ENCODE data around the gene CALU. TPM values are rescaled to one million over a fixed set of nuclear protein-coding genes. Genes with fewer than 3 reads are reported as not detected.
A peak's percentile ranks its signal among the peaks of the same experiment; 100 is the strongest.

CALU gene
- total RNA-seq, 8 experiments from 2014 or later, result 66.8 to 449 (median 126) TPM

DNA sequence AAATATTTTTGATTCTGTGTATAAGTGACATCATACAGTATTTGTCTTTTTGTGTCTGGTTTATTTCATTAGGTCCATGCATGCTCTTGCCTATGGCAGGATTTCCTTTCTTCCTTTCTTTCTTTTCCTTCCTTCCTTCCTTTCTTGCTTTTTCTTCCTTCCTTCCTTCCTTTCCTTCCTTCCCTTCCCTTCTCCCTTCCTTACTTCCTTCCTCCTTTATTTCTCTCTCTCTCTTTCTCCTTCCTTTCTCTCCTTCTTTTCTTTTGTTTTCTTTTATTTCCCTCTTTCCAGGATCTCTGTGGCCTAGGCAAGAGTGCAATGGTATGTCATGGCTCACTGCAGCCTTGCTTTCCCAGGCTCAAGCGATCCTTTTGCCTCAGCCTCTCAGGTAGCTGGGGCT lies 31.4 kb upstream of the CALU start:
- in situ Hi-C loops (cut with MboI; ENCODE audit: low pct_unique_long_range_greater_than_20kb in 2 of 9, low sequenced_read_pairs in 9 of 9, unreplicated experiment in 9 of 9), result no loop called here
- no peak for ATAC-seq (replicated peaks in 6 of 8)
- WGBS, 10 experiments, result 45 to 100% (median 89%) methylated on average over 1 of the region's 1 CpG; no CpG with 5 or more reads in 1 of the 10 experiments

DNA sequence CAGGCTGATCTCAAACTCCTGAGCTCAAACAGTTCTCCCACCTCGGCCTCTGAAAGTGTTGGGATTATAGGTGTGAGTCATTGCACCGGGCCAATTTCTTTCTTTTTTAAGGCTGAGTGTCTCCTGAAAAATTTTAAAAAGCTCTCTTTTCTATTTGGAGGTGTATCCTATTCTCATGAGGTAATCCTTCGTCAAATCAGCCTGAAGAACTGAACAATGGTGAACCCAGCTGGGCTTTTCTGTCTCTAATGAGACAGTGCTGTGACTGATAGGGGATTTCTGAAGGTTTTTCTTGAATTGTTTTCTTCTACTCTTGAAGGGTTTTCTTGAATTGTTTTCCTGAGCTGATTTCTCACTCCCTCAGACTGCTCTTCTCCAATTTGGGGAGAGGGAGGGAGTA lies 30.9 kb upstream of the CALU start:
- no peak overlapping the region for H3K4me3 ChIP-seq
- WGBS, 10 experiments, result 40 to 100% (median 66%) methylated on average over 1 to 3 of the region's 3 CpGs; no CpG with 5 or more reads in 1 of the 10 experiments
- no peak overlapping the region for H3K27ac ChIP-seq
- H3K4me1 ChIP-seq (replicated peaks in 1 of 2), result no peaks in the 10 kb centered on the region
- no peak for ATAC-seq (replicated peaks in 6 of 8)
- in situ Hi-C loops (cut with MboI; ENCODE audit: low pct_unique_long_range_greater_than_20kb in 2 of 9, low sequenced_read_pairs in 9 of 9, unreplicated experiment in 9 of 9), result no loop called here

More for the DNA sequence above, 31.4 kb upstream of the CALU start:
- H3K4me3 ChIP-seq, result no peak overlapping the region
- H3K27ac ChIP-seq, result no peak overlapping the region
- no peaks in the 10 kb centered on the region for H3K4me1 ChIP-seq (replicated peaks in 1 of 2)

DNA sequence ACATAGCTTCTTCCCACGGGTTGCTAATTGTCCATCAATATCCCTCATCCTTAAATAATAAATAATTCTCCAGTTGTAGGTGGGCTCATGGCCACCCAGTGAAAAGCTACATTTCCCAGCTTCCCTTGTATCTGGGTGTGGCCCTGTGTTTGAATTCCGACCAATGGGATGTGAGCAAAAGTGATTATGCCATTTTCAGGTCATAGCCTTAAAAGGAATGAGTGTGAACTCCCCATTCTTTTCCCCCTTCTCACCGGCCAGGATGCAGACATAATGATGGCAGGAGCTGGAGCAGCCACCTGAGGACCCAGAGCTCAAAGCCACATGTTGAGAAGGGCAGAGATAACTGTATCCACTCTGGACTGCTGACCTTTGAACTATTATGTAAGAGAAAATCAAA lies 30.3 kb upstream of the CALU start:
- H3K4me1 ChIP-seq (replicated peaks in 1 of 2), result no peaks in the 10 kb centered on the region
- no peak overlapping the region for H3K4me3 ChIP-seq
- in situ Hi-C loops (cut with MboI; ENCODE audit: low pct_unique_long_range_greater_than_20kb in 2 of 9, low sequenced_read_pairs in 9 of 9, unreplicated experiment in 9 of 9), result no loop called here
- no peak for ATAC-seq (replicated peaks in 6 of 8)
- WGBS, 10 experiments, result 14 to 100% (median 75%) methylated on average over 1 to 3 of the region's 3 CpGs; no CpG with 5 or more reads in 1 of the 10 experiments
- H3K27ac ChIP-seq, result no peak overlapping the region

DNA sequence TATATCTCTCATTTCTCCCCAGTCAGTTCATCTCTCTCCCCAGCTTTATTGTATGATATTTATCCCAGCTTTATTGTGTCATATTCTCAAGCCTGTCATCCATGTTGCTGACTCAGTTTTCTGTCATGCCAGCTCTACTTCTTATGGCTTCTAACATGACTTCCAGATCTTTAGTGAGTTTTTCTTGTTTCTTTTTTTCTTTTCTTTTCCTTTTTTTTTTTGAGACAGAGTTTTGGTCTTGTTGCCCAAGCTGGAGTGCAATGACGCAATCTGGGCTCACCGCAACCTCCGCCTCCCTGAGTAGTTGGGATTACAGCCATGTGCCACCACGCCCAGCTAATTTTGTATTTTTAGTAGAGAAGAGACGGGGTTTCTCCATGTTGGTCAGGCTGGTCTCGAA lies 28.7 kb upstream of the CALU start:
- ATAC-seq (replicated peaks in 6 of 8), result peak in 1 of 8 experiments; percentile 25
- in situ Hi-C loops (cut with MboI; ENCODE audit: low pct_unique_long_range_greater_than_20kb in 2 of 9, low sequenced_read_pairs in 9 of 9, unreplicated experiment in 9 of 9), result no loop called here
- Histone ChIP-seq H3K27ac (no peak overlapping the region), H3K4me1 (replicated peaks in 1 of 2) (peaks cover 0 to 2% of the 10 kb centered on the region in 2 donors), H3K4me3 (no peak overlapping the region)
- whole genome bisulfite sequencing, 10 experiments, result 41 to 100% (median 95%) methylated on average over 1 to 6 of the region's 6 CpGs

DNA sequence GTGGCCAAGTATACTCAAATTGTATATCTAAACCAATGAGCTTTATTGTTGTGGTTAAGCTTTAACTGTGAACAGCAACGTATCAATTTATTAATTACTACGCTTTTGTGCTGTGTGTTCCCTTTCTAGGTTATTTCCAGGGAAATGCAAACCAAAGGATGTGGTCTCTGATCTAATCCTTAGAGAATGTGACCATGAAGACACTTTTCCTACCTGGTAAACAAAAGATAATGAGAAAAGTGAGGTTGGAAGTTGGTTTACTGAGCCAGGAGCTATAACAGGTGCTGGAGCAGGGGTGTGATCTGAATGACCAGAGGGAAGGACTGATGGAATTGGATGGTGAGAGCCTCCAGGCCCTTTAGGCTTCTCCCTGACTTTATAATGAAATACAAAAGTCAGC lies 25.4 kb upstream of the CALU start:
- in situ Hi-C loops (cut with MboI; ENCODE audit: low pct_unique_long_range_greater_than_20kb in 2 of 9, low sequenced_read_pairs in 9 of 9, unreplicated experiment in 9 of 9), result no loop called here
- peaks cover 0 to 2% of the 10 kb centered on the region in 2 donors for H3K4me1 ChIP-seq (replicated peaks in 1 of 2)
- no peak for ATAC-seq (replicated peaks in 6 of 8)
- 80 to 100% (median 89%) methylated on average over 1 to 2 of the region's 2 CpGs; no CpG with 5 or more reads in 4 of the 10 experiments for WGBS, 10 experiments
- H3K27ac ChIP-seq, result no peak overlapping the region
- no peak overlapping the region for H3K4me3 ChIP-seq

DNA sequence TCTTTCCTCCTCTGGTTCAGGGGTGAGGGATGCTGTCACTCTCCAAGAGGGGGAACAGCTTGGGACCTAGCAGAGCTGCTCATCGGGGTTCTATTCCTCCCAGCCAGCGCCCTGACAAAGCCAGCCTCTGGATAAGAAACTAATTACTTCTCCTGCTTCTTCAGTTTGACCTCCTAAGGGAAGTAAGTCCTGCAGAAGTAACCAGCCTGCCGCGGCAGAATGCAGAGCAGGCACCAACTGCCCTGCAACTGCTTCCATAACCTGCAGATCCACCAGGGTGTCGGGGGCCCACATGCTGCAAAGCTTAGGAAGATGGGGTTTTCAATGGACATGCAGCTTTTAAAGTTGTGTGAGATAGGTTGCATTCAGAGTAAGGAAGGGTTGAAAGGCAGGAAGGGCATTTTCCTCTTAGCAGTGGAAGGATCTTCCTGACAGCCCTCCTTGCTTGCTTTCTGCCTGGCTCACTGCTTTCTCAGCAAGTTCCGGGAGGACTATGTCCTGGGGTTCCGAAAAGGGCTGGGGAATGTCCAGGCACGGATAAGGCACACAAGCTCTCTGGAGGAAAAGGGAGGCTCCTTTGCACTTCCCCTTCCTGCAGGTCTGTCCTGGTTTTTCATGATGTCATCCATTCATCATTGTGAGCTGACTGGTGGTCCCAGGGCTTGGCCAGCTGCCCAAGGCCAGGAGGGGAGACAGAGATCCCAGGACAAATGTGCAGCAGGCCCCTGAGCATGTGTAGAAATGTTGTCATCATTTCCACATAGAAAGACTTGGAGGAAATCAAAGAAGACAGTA lies 24.3 kb upstream of the CALU start:
- Histone ChIP-seq H3K4me1 (replicated peaks in 1 of 2) (peaks cover 0 to 2% of the 10 kb centered on the region in 2 donors), H3K4me3 (no peak overlapping the region), H3K27ac (no peak overlapping the region)
- in situ Hi-C loops (cut with MboI; ENCODE audit: low pct_unique_long_range_greater_than_20kb in 2 of 9, low sequenced_read_pairs in 9 of 9, unreplicated experiment in 9 of 9), result no loop called here
- 53 to 95% (median 80%) methylated on average over 1 to 8 of the region's 8 CpGs; no CpG with 5 or more reads in 3 of the 10 experiments for WGBS, 10 experiments
- ATAC-seq (replicated peaks in 6 of 8), result peak in 5 of 8 experiments; percentile 32 to 86 (median 54)

DNA sequence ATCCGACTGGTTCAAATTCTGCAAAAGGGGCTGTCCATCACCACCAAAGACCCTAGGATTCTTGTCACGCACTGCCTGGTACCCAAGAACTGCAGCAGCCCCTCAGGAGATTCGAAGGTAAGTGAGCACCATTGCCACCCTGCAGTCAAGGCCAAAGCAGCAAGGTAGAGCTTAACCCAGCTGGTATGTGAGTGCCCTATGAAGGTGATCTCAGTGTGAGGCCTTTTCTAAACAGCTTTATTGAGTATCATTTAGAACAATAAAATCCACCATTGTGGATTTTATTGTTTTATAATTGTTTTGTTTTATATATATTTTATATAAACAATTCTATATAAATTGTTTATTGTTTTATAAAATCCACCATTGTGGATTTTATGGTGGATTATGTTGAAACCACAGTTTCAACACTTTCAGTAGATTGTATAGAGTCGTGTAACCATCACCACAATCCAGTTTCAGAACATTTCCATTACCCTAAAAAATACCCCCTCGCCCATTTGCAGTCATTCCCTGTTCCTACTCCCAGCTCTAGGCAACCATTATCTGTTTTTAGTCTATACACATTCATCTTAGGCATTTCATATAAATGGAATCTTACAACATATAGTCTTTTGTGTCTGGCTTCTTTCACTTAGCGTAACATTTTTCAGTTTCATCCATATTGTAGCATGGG lies 20.1 kb upstream of the CALU start:
- ATAC-seq (replicated peaks in 6 of 8), result no peak
- peaks cover 0 to 2% of the 10 kb centered on the region in 2 donors for H3K4me1 ChIP-seq (replicated peaks in 1 of 2)
- WGBS, 10 experiments, result 57 to 93% (median 81%) methylated on average over 2 to 5 of the region's 6 CpGs
- in situ Hi-C loops (cut with MboI; ENCODE audit: low pct_unique_long_range_greater_than_20kb in 2 of 9, low sequenced_read_pairs in 9 of 9, unreplicated experiment in 9 of 9), result no loop called here
- no peak overlapping the region for H3K27ac ChIP-seq
- no peak overlapping the region for H3K4me3 ChIP-seq

DNA sequence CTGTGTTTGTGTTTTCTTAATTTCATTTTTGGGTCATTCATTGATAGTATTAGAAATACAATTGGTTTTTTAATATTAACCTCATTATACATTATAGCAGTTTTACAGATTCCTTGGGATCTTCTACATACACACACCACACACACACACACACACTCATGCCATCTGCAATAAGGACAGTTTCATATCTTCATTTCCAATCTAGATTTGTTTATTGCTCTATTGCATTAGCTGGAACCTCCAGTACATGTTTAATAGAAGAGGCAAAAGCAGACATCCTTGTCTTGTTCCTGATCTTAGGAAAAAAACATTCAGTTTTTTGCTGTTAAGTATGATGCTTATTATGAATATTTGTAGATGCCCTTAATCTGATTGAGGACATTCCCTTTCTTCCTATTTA lies 17.8 kb upstream of the CALU start:
- no peak for ATAC-seq (replicated peaks in 6 of 8)
- no peak overlapping the region for H3K27ac ChIP-seq
- peaks cover 0 to 7% of the 10 kb centered on the region in 2 donors for H3K4me1 ChIP-seq (replicated peaks in 1 of 2)
- no peak overlapping the region for H3K4me3 ChIP-seq
- in situ Hi-C loops (cut with MboI; ENCODE audit: low pct_unique_long_range_greater_than_20kb in 2 of 9, low sequenced_read_pairs in 9 of 9, unreplicated experiment in 9 of 9), result no loop called here

DNA sequence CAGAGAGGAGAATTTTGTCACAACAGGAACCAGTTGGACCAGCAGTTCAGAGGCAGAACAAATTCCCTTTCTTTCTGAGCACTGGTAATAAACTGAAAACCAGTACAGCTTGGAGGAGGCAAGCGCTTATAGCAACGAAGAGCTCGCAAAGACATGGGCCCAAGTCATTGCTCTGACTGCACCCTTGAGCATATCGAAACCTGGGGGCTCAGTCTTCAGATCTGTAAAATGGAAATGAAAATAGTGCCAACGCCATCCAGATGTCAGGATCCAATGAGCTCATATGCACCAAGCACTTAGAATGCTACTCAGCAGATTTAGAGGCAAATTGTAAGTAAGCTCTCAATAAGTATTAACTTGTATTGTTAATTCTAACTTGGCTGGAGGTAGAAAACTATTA lies 14.4 kb upstream of the CALU start:
- H3K4me1 ChIP-seq (replicated peaks in 1 of 2), result peaks cover 0 to 11% of the 10 kb centered on the region in 2 donors
- H3K4me3 ChIP-seq, result no peak overlapping the region
- in situ Hi-C loops (cut with MboI; ENCODE audit: low pct_unique_long_range_greater_than_20kb in 2 of 9, low sequenced_read_pairs in 9 of 9, unreplicated experiment in 9 of 9), result no loop called here
- WGBS, 10 experiments, result 65 to 100% (median 89%) methylated on average over 3 to 5 of the region's 5 CpGs; no CpG with 5 or more reads in 2 of the 10 experiments
- no peak for ATAC-seq (replicated peaks in 6 of 8)
- no peak overlapping the region for H3K27ac ChIP-seq

DNA sequence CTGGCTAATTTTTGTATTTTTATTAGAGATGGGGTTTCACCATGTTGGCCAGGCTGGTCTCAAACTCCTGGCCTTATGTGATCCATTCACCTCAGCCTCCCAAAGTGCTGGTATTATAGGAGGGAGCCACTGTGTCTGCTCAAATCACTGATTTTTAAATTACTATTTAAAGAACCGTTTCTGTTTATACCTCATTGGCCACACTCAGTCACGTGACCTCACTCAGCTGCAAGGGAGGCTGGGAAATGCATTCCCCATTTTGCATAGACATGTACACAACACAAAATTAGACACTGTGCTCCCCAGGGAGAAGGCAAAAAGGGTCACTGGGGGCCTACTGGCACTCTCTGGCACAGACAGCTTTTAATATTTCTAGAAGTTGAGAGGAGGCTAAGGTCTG lies 13.6 kb upstream of the CALU start:
- in situ Hi-C loops (cut with MboI; ENCODE audit: low pct_unique_long_range_greater_than_20kb in 2 of 9, low sequenced_read_pairs in 9 of 9, unreplicated experiment in 9 of 9), result no loop called here
- WGBS, 10 experiments, result 67 to 100% (median 81%) methylated on average over 1 to 2 of the region's 2 CpGs; no CpG with 5 or more reads in 3 of the 10 experiments
- H3K4me3 ChIP-seq, result no peak overlapping the region
- peaks cover 0 to 11% of the 10 kb centered on the region in 2 donors for H3K4me1 ChIP-seq (replicated peaks in 1 of 2)
- no peak overlapping the region for H3K27ac ChIP-seq
- peak in 7 of 8 experiments; percentile 8 to 50 (median 25) for ATAC-seq (replicated peaks in 6 of 8)

DNA sequence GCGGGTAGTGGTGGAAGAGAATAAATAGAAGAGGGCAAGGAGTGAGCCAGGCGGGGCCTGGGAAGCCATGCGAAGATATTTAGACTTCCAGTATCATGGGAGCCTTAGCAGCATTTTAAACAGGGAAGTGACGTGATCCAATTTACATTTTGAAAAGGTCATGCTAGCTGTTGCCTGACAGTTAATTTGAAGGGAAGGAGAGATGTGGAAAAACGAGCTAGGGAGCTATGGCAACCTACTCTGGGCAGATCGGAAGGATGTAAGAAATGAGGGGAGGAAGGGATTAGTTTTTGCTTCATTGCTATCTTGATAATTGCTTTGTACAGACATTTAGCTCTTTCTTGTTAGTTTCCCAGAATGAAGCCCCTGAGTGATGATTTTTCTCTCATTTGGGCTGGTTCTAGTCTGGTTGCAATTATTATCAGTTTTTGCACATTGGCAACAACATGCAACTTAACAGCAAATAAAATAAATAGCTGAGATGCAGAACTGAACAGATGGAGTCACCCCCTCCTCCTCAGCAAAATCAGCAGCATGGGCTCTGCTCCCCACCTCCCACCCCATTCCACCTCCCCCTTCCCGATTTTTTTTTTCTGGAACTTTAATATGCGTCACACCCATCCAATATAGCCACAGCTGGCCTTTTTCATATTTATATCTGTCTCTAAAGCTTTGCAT lies 13.0 kb upstream of the CALU start:
- in situ Hi-C loops (cut with MboI; ENCODE audit: low pct_unique_long_range_greater_than_20kb in 2 of 9, low sequenced_read_pairs in 9 of 9, unreplicated experiment in 9 of 9), result no loop called here
- 33 to 87% (median 67%) methylated on average over 1 to 8 of the region's 8 CpGs; no CpG with 5 or more reads in 1 of the 10 experiments for WGBS, 10 experiments
- H3K4me3 ChIP-seq, result no peak overlapping the region
- peaks cover 0 to 11% of the 10 kb centered on the region in 2 donors for H3K4me1 ChIP-seq (replicated peaks in 1 of 2)
- ATAC-seq (replicated peaks in 6 of 8), result peak; percentile 65 to 92 (median 87)
- no peak overlapping the region for H3K27ac ChIP-seq

DNA sequence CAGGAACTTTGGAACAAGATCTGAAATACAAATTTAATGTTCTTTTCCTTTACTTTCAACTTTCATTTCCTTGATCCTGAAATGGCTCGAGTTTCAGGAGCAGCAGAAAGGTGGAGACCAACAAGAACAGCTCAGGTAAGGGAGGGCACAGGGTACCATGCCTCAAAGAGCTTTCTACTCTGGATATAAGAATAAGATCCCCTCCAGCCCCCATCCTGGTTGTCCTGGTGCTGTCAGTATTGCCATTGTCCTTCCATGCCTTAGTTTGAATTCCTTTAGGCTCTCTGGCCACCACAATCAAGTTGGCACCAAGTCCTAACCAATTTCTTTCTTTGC lies 12.5 kb upstream of the CALU start:
- ATAC-seq (replicated peaks in 6 of 8), result no peak
- peaks cover 0 to 11% of the 10 kb centered on the region in 2 donors for H3K4me1 ChIP-seq (replicated peaks in 1 of 2)
- H3K4me3 ChIP-seq, result no peak overlapping the region
- in situ Hi-C loops (cut with MboI; ENCODE audit: low pct_unique_long_range_greater_than_20kb in 2 of 9, low sequenced_read_pairs in 9 of 9, unreplicated experiment in 9 of 9), result no loop called here
- H3K27ac ChIP-seq, result no peak overlapping the region
- WGBS, 10 experiments, result 0 to 56% (median 20%) methylated on average over 1 of the region's 1 CpG; no CpG with 5 or more reads in 6 of the 10 experiments

DNA sequence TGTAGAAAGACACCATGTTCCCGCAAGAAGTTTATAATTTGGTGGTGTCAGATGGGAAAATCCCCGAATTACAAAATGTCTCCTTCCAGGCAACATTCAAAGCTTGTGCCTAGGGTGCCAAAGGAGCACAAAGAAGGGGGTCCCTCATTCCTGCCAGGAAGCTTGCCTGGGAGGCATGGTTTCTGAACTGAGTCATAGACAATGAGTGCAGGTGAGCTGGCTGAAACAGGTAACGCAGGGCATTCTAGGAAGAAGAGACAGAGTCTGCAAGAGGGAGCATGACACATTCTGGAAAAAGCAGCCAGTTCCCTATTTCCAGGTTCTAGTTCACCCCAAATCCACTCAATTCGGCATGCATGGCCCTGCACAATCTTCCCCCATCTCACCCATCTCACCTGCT lies 11.9 kb upstream of the CALU start:
- WGBS, 10 experiments, result 71 to 100% (median 83%) methylated on average over 1 to 3 of the region's 4 CpGs; no CpG with 5 or more reads in 3 of the 10 experiments
- Histone ChIP-seq H3K4me1 (replicated peaks in 1 of 2) (peaks cover 0 to 11% of the 10 kb centered on the region in 2 donors), H3K4me3 (no peak overlapping the region), H3K27ac (no peak overlapping the region)
- ATAC-seq (replicated peaks in 6 of 8), result no peak
- in situ Hi-C loops (cut with MboI; ENCODE audit: low pct_unique_long_range_greater_than_20kb in 2 of 9, low sequenced_read_pairs in 9 of 9, unreplicated experiment in 9 of 9), result no loop called here
